Heart right ventricle (tissue), 16 donors: ENCODE data around the gene ZBTB7A. TPM values are rescaled to one million over a fixed set of nuclear protein-coding genes. Genes with fewer than 3 reads are reported as not detected.

Experiments used
- ATAC-seq, 8 donors: fragments of 200-7000 bp; cut with Tn5 transposase; one replicate each; pipeline ENCODE4 v1.9.1; 2020; ENCODE audit warnings: mild to moderate bottlenecking in 8 of 8, moderate library complexity in 8 of 8, moderate number of reproducible peaks in 1 of 8
- DNase-seq, 2 donors: peaks; one replicate each; pipeline ENCODE4 v3.0.0-alpha.2; 2020
- H3K27ac ChIP-seq, 10 donors: fragments of 200-600 bp; sonication (generic) in 2 of 10; one replicate each; pipeline versions ENCODE4 v1.5.0 to v1.8.0; 2020 to 2022; ENCODE audit warnings: mild to moderate bottlenecking in 3 of 10
- H3K27me3 ChIP-seq, 7 donors: fragments of 200-600 bp; one replicate each; pipeline ENCODE4 v1.8.0; 2021 to 2022; ENCODE audit warnings: mild to moderate bottlenecking in 2 of 7
- H3K36me3 ChIP-seq, 9 donors: fragments of 200-600 bp; sonication (generic) in 1 of 9; one replicate each; pipeline versions ENCODE4 v1.5.0 to v1.8.0; 2020 to 2022; ENCODE audit warnings: mild to moderate bottlenecking in 2 of 9
- H3K4me1 ChIP-seq, 9 donors: fragments of 200-600 bp; sonication (generic) in 1 of 9; one replicate each; pipeline versions ENCODE4 v1.5.0 to v1.8.0; 2020 to 2022; ENCODE audit warnings: mild to moderate bottlenecking in 4 of 9
- H3K4me3 ChIP-seq, 10 donors: fragments of 200-600 bp; sonication (generic) in 2 of 10; one replicate each; pipeline versions ENCODE4 v1.5.0 to v1.8.0; 2020 to 2022; ENCODE audit warnings: mild to moderate bottlenecking in 7 of 10, moderate library complexity in 2 of 10
- H3K9me3 ChIP-seq, 11 donors: fragments of 200-600 bp in 10 of 11; sonication (generic) in 2 of 11; one replicate each; pipeline versions ENCODE4 v1.5.0 to v1.8.0; 2013 to 2022; ENCODE audit warnings: mild to moderate bottlenecking in 2 of 11, control low read depth in 1 of 11, moderate library complexity in 1 of 11
- CTCF ChIP-seq, 9 donors: fragments of 200-600 bp; sonication (generic) in 2 of 9; IDR thresholded peaks; one replicate each; pipeline versions ENCODE4 v1.5.0 to v1.8.0; 2021 to 2022; ENCODE audit warnings: antibody characterized with exemption in 9 of 9, mild to moderate bottlenecking in 5 of 9, moderate library complexity in 1 of 9
- WGBS, 2 donors: extraction: QIAGEN DNeasy Blood & Tissue Kit; methylation state at CpG; one replicate each; pipeline ENCODE4 v1.1.7; 2013; ENCODE audit warnings: inconsistent platforms in 1 of 2; 5-methylcytosine and 5-hydroxymethylcytosine counted together
- intact Hi-C, 10 donors: fragments of 100-400 bp; cut with DNase I; formaldehyde crosslinking; loops; one replicate each; pipeline versions ENCODE4 v1.11.1 to v1.14.2; 2022
- polyA plus RNA-seq, 2 donors: library from polyadenylated mRNA; stranded (reverse); fragments of 200-250 nt; gene quantifications; one replicate each; pipeline ENCODE4 v1.2.3, GENCODE V29; 2013
- total RNA-seq, 10 donors: library from RNA; stranded (reverse); fragmentation: NEBNext Ultra II Directional in 3 of 10; extraction: Animal tissue kit (Norgen Biotek cat#: 25700) in 3 of 10; gene quantifications; one replicate each; pipeline versions ENCODE4 v1.2.1 to v1.2.4, GENCODE V29; 2021 to 2023
- donor health status: Arrhythmogenic right ventricular cardiomyopathy.
- donor health status: ischemic (EF 13 %, LVEDD 7.1; RV severe dilation, severe dysfunction).
- donor health status: healthy with polysubstance abuse.
- donor health status: DM: no; HTN: yes; CAD: no.
- donor health status: DM: no; HTN: no; CAD: no.
- donor health status: ischemic (EF 25% LVEDD 6.9; RV normal size, moderate dysfunction).
- donor health status: ischemic (EF 25% LVEDD 5.7; RV mildly dilated, moderate dysfunction).
- donor health status: healthy.
- donor health status: DM: yes; HTN: yes; CAD: no.
- donor health status: Ischemic cardiomyopathy.
- donor health status: ischemic (EF 35%, LVEDD 5.7; RV mildly dilated, moderate dysfunction).
- donor health status: nonischemic (EF 11% LVEDD 7.7; RV severe dilation, severe dysfunction).
- donor health status: DM: yes; HTN: yes; CAD: no.
- donor health status: PGD.
- donor health status: ischemic (EF 29% LVEDD 5.4; RV normal size, mild dysfunction).
- donor health status: nonischemic (EF 23%, LVEDD 6.1; RV moderate dilation, normal function).

Gene ZBTB7A
- total and polyA plus RNA-seq, 12 donors, result 9.6 to 40.5 (median 25.2) TPM

- no peaks in the 10 kb centered on the region for H3K27me3 ChIP-seq
- intact Hi-C loops, result no loop called here
- H3K36me3 ChIP-seq, result peaks cover 0 to 92% (median 19%) of the 10 kb centered on the region in 9 donors
Measured at GRCh38 chr19:4096049-4096892, 29.6 kb upstream of the ZBTB7A start.

GRCh38 chr19:4095488-4095844 lies 28.8 kb upstream of the ZBTB7A start:
- DNase-seq (no peak), ATAC-seq (no peak)
- Histone ChIP-seq H3K9me3 (no peaks in the 10 kb centered on the region), H3K27me3 (no peaks in the 10 kb centered on the region), H3K36me3 (peaks cover 0 to 91% (median 19%) of the 10 kb centered on the region in 9 donors), H3K4me3 (no peak overlapping the region), H3K4me1 (peaks cover 4 to 31% (median 15%) of the 10 kb centered on the region in 9 donors), H3K27ac (no peak overlapping the region)
- WGBS, 2 donors, result 95 to 98% methylated on average over 12 of the region's 12 CpGs
- intact Hi-C loops, result no loop called here
- no peak for TF ChIP-seq CTCF (IDR thresholded peaks at IDR 0.05)

More at GRCh38 chr19:4096049-4096892, 29.6 kb upstream of the ZBTB7A start:
- H3K27ac ChIP-seq, result peak overlapping the region in 2 of 10 donors; percentile 68 to 76
- no peak for ATAC-seq
- no peaks in the 10 kb centered on the region for H3K9me3 ChIP-seq
- no peak overlapping the region for H3K4me3 ChIP-seq
- 93 to 94% methylated on average over 31 of the region's 31 CpGs for WGBS, 2 donors
- no peak for DNase-seq
- peaks cover 4 to 31% (median 15%) of the 10 kb centered on the region in 9 donors for H3K4me1 ChIP-seq
- TF ChIP-seq CTCF (IDR thresholded peaks at IDR 0.05), result no peak

GRCh38 chr19:4094761-4095487 lies 28.2 kb upstream of the ZBTB7A start:
- intact Hi-C loops, result no loop called here
- WGBS, 2 donors, result 93 to 94% methylated on average over 35 of the region's 35 CpGs
- H3K36me3 ChIP-seq, result peaks cover 0 to 91% (median 19%) of the 10 kb centered on the region in 9 donors

More at GRCh38 chr19:4094761-4095487, 28.2 kb upstream of the ZBTB7A start:
- H3K4me1 ChIP-seq, result peaks cover 4 to 31% (median 15%) of the 10 kb centered on the region in 9 donors
- no peaks in the 10 kb centered on the region for H3K9me3 ChIP-seq
- H3K27me3 ChIP-seq, result no peaks in the 10 kb centered on the region
- H3K4me3 ChIP-seq, result no peak overlapping the region
- TF ChIP-seq CTCF (IDR thresholded peaks at IDR 0.05), result no peak
- ATAC-seq (no peak), DNase-seq (no peak)
- no peak overlapping the region for H3K27ac ChIP-seq
